Panc1 (cell line): ENCODE results near the gene MB21D2. TPM values are rescaled to one million over a fixed set of nuclear protein-coding genes. Genes with fewer than 3 reads are reported as not detected.
"Not testable (repeated sequence)": the region's sequence is repeated elsewhere in the genome, so short reads cannot be mapped to it uniquely, and the experiment has no call there.

Experiments used
- ATAC-seq: fragments of 200-7000 bp; cut with Tn5 transposase; 2 replicates; pipeline ENCODE4 v1.9.1; 2020; ENCODE audit warnings: mild to moderate bottlenecking, moderate library complexity
- BruUV-seq: library from RNA; stranded (reverse); fragments of 400-500 nt; replicated peaks from 2 replicates; lab custom pipeline; 2021; lab: Mats Ljungman, UMichigan
- CTCF ChIA-PET: fragments of 300-600 bp; sonication (Branson Sonifier 250); formaldehyde crosslinking; loops from one replicate; lab custom pipeline; 2022; ENCODE audit warnings: antibody characterized with exemption; lab: Charles Lee
- POLR2A ChIA-PET: fragments of 300-600 bp; sonication (Branson Sonifier 250); formaldehyde crosslinking; loops from one replicate; lab custom pipeline; 2022; ENCODE audit warnings: antibody characterized with exemption; lab: Charles Lee
- DNase-seq: peaks from one replicate; pipeline ENCODE4 v3.0.0-alpha.2; 2010; ENCODE audit warnings: low read depth, low spot score
- H3K27ac ChIP-seq: 2 replicates; pipeline ENCODE4 v1.5.1; 2011; ENCODE audit warnings: mild to moderate bottlenecking, low read length, inconsistent platforms
- H3K27me3 ChIP-seq: fragments of 200-500 bp; sonication (Bioruptor generic); 2 replicates; pipeline ENCODE4 v1.6.0; 2014; ENCODE audit warnings: low read length, inconsistent platforms; ENCODE audit not compliant: control insufficient read depth, insufficient read depth
- H3K36me3 ChIP-seq: fragments of 200-500 bp; sonication (Bioruptor generic); 2 replicates; pipeline ENCODE4 v1.5.1; 2014; ENCODE audit warnings: inconsistent platforms, mild to moderate bottlenecking, low read length, moderate library complexity; ENCODE audit not compliant: control insufficient read depth, insufficient read depth
- H3K4me1 ChIP-seq: 2 replicates; pipeline ENCODE4 v1.5.1; 2011; ENCODE audit warnings: inconsistent platforms, mild to moderate bottlenecking, low read length, moderate library complexity; ENCODE audit not compliant: control insufficient read depth, insufficient read depth
- H3K4me3 ChIP-seq, 2 experiments: 2 replicates each; pipeline ENCODE4 v1.5.1; 2011 to 2012; ENCODE audit warnings: low read depth in 2 of 2, low read length in 2 of 2, mild to moderate bottlenecking in 2 of 2, inconsistent platforms in 1 of 2, moderate library complexity in 1 of 2
- H3K9me3 ChIP-seq: fragments of 200-500 bp; sonication (Bioruptor generic); 2 replicates; pipeline ENCODE4 v1.5.1; 2014; ENCODE audit warnings: low read depth, mild to moderate bottlenecking, inconsistent platforms, low read length, moderate library complexity; ENCODE audit not compliant: control insufficient read depth, insufficient read depth
- POLR2AphosphoS5 ChIP-seq: IDR thresholded peaks from 2 replicates; pipeline ENCODE4 v1.6.1; 2012; ENCODE audit warnings: mild to moderate bottlenecking, low read depth, low read length, moderate library complexity
- REST ChIP-seq, 2 experiments: IDR thresholded peaks; 2 replicates each; pipeline ENCODE4 v1.6.1; 2011 to 2012; ENCODE audit warnings: low read depth in 2 of 2, control low read depth in 1 of 2, low read length in 1 of 2, mild to moderate bottlenecking in 1 of 2, moderate library complexity in 1 of 2; ENCODE audit not compliant: insufficient read depth in 1 of 2
- SIN3A ChIP-seq: IDR thresholded peaks from 2 replicates; pipeline ENCODE4 v1.6.1; 2012; ENCODE audit warnings: low read depth, mild to moderate bottlenecking, low read length, moderate library complexity, borderline replicate concordance; ENCODE audit not compliant: insufficient read depth
- TCF7L2 ChIP-seq: IDR thresholded peaks from 2 replicates; pipeline ENCODE4 v1.6.1; 2011; ENCODE audit warnings: mild to moderate bottlenecking, low read depth, low read length, inconsistent platforms
- in situ Hi-C: cut with HindIII; loops from 2 replicates; pipeline ENCODE4 v1.10.0; 2016; ENCODE audit warnings: low sequenced_read_pairs, low pct_unique_long_range_greater_than_20kb
- intact Hi-C: fragments of 100-400 bp; cut with micrococcal nuclease; formaldehyde crosslinking; loops from one replicate; pipeline ENCODE4 v1.10.0; 2022; ENCODE audit not compliant: unreplicated experiment
- total RNA-seq: library from RNA; stranded (reverse); gene quantifications from one replicate; pipeline ENCODE4 v1.2.1, GENCODE V29; 2021; ENCODE audit not compliant: unreplicated experiment
- TF ChIP-seq, protein P1 (sequence below): fragments of 450-650 bp; IDR thresholded peaks from 2 replicates; pipeline ENCODE4 v1.5.1; 2017; ENCODE audit warnings: mild to moderate bottlenecking

Gene MB21D2
- total RNA-seq, 1 experiment from 2014 or later, result 7.8 TPM

DNA sequence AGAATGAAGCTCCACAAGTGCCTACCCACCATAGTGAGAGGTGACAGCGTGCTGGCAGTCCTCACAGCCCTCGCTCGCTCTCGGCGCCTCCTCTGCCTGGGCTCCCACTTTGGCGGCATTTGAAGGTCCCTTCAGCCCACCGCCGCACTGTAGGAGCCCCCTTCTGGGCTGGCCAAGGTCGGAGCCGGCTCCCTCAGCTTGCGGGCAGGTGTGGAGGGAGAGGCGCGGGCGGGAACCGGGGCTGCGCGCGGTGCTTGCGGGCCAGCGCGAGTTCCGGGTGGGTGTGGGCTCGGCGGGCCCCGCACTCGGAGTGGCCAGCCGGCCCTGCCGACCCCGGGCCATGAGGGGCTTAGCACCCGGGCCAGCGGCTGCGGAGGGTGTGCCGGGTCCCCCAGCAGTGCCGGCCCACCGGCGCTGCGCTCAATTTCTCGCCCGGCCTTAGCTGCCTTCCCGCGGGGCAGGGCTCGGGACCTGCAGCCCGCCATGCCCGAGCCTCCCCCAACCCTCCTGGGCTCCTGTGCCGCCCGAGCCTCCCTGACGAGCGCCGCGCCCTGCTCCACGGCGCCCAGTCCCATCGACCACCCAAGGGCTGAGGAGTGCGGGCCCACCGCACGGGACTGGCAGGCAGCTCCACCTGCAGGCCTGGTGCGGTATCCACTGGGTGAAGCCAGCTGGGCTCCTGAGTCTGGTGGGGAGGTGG lies 128.7 kb downstream of the MB21D2 start:
- H3K4me1 ChIP-seq, in situ Hi-C loops, H3K4me3 ChIP-seq, H3K27ac ChIP-seq, CTCF ChIA-PET, DNase-seq, BruUV-seq, H3K9me3 ChIP-seq, intact Hi-C loops, POLR2A ChIA-PET, ATAC-seq, H3K27me3 ChIP-seq, H3K36me3 ChIP-seq: not testable (repeated sequence)
- TF ChIP-seq, protein P1, sequence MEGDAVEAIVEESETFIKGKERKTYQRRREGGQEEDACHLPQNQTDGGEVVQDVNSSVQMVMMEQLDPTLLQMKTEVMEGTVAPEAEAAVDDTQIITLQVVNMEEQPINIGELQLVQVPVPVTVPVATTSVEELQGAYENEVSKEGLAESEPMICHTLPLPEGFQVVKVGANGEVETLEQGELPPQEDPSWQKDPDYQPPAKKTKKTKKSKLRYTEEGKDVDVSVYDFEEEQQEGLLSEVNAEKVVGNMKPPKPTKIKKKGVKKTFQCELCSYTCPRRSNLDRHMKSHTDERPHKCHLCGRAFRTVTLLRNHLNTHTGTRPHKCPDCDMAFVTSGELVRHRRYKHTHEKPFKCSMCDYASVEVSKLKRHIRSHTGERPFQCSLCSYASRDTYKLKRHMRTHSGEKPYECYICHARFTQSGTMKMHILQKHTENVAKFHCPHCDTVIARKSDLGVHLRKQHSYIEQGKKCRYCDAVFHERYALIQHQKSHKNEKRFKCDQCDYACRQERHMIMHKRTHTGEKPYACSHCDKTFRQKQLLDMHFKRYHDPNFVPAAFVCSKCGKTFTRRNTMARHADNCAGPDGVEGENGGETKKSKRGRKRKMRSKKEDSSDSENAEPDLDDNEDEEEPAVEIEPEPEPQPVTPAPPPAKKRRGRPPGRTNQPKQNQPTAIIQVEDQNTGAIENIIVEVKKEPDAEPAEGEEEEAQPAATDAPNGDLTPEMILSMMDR, result peak; percentile 15; the same call in 1 of the 2 replicates

DNA sequence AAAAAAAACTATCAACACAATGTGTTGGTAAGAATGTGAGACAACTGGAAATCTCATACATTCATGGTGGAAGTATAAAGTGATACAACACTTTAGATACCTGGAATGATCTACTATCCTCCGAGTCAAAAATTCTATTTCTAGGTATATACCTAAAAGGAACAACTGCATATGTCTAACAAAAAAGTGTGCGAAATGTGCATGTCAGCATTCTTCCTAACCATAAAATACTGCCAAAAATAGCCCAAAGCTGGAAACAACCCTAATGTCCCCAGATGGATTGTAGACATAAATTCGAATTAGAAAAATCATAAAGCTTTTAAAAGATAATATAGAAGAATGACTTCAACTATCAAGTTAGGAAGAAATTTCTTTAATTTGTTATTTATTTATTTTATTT lies 139.1 kb downstream of the MB21D2 start:
- BruUV-seq, result no TSS peak
- TF ChIP-seq, protein P1, result no peak
- no peak for TF ChIP-seq REST (IDR thresholded peaks at IDR 0.05; ENCODE audit: insufficient read depth in 1 of 2, low read depth in 2 of 2, low read length in 1 of 2)
- TF ChIP-seq TCF7L2, result no peak
- TF ChIP-seq POLR2AphosphoS5, result no peak
- TF ChIP-seq SIN3A, result no peak
- no peak overlapping the region for H3K27ac ChIP-seq
- no peaks in the 10 kb centered on the region for H3K9me3 ChIP-seq
- in situ Hi-C loops, result no loop called here
- no peaks in the 10 kb centered on the region for H3K4me1 ChIP-seq
- no peak overlapping the region for H3K4me3 ChIP-seq
- no peak for DNase-seq
- ChIA-PET POLR2A (no interaction called here), CTCF (no interaction called here)
- intact Hi-C loops, result no loop called here
- no peak for ATAC-seq
- no peaks in the 10 kb centered on the region; the same call in 1 of the 2 replicates for H3K27me3 ChIP-seq
- H3K36me3 ChIP-seq, result no peaks in the 10 kb centered on the region

DNA sequence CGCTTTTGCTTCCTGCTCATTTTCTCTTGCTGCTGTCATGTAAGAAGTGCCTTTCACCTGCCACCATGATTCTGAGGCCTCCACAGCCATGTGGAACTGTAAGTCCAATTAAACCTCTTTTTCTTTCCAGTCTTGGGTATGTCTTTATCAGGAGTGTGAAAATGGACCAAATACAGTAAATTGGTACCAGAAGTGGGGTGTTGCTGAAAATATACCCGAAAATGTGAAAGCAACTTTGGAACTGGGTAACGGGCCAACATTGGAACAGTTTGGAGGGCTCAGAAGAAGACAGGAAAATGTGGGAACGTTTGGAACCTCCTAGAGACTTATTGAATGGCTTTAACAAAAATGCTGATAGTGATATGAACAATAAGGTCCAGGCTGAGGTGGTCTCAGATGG lies 143.3 kb downstream of the MB21D2 start:
- POLR2A ChIA-PET, H3K4me1 ChIP-seq, in situ Hi-C loops, H3K36me3 ChIP-seq, H3K27ac ChIP-seq, H3K9me3 ChIP-seq, ATAC-seq, intact Hi-C loops, CTCF ChIA-PET, DNase-seq, BruUV-seq, H3K27me3 ChIP-seq, H3K4me3 ChIP-seq: not testable (repeated sequence)
